Mesothelial cell of epicardium (in vitro differentiated cells): ENCODE measurements around the gene ARHGAP25. TPM values are rescaled to one million over a fixed set of nuclear protein-coding genes. Genes with fewer than 3 reads are reported as not detected.

ENCODE experiments used
- DNase-seq, 2 experiments: peaks; one replicate each; pipeline ENCODE4 v3.0.0; 2021; ENCODE audit warnings: low spot score in 2 of 2; ENCODE audit not compliant: unreplicated experiment in 2 of 2
- H3K27ac Mint-ChIP-seq: 2 replicates; pipeline ENCODE4 v1.8.0; 2021; ENCODE audit warnings: mixed read lengths
- H3K27me3 Mint-ChIP-seq: 2 replicates; pipeline ENCODE4 v1.8.0; 2021; ENCODE audit warnings: low read depth, mixed read lengths
- H3K36me3 Mint-ChIP-seq: 2 replicates; pipeline ENCODE4 v1.8.0; 2021; ENCODE audit warnings: mixed read lengths
- H3K4me1 Mint-ChIP-seq: 2 replicates; pipeline ENCODE4 v1.8.0; 2021; ENCODE audit warnings: mixed read lengths
- H3K4me3 Mint-ChIP-seq: 2 replicates; pipeline ENCODE4 v1.8.0; 2021; ENCODE audit warnings: mild to moderate bottlenecking, moderate library complexity, mixed read lengths
- H3K9me3 Mint-ChIP-seq: 2 replicates; pipeline ENCODE4 v1.8.0; 2021; ENCODE audit warnings: mixed read lengths
- CTCF ChIP-seq: fragments of 200-600 bp; sonication (generic); IDR thresholded peaks from one replicate; pipeline ENCODE4 v1.5.0; 2021; ENCODE audit warnings: antibody characterized with exemption; ENCODE audit not compliant: unreplicated experiment
- total RNA-seq: library from RNA; stranded (reverse); gene quantifications from 3 replicates; pipeline ENCODE4 v1.2.1, GENCODE V29; 2021

Gene ARHGAP25
- total RNA-seq, 1 donor from 2014 or later: 1.4 TPM

GRCh38 chr2:68775272-68775842, 40.7 kb downstream of the ARHGAP25 start:
- Mint-ChIP-seq H3K9me3 (no peaks in the 10 kb centered on the region), H3K27me3 (no peaks in the 10 kb centered on the region), H3K27ac (no peak overlapping the region), H3K36me3 (no peaks in the 10 kb centered on the region), H3K4me3 (no peak overlapping the region), H3K4me1 (peaks cover 4% of the 10 kb centered on the region)
- TF ChIP-seq CTCF: no peak
- DNase-seq: no peak

GRCh38 chr2:68776124-68776523, 41.5 kb downstream of the ARHGAP25 start:
- Mint-ChIP-seq H3K4me3 (no peak overlapping the region), H3K9me3 (no peaks in the 10 kb centered on the region), H3K36me3 (no peaks in the 10 kb centered on the region), H3K4me1 (no peaks in the 10 kb centered on the region), H3K27ac (no peak overlapping the region), H3K27me3 (no peaks in the 10 kb centered on the region)
- no peak for TF ChIP-seq CTCF
- no peak for DNase-seq

GRCh38 chr2:68779595-68779994, 45.0 kb downstream of the ARHGAP25 start:
- no peak for DNase-seq
- no peaks in the 10 kb centered on the region for H3K9me3 Mint-ChIP-seq
- no peak overlapping the region for H3K4me3 Mint-ChIP-seq
- H3K27ac Mint-ChIP-seq: no peak overlapping the region
- no peaks in the 10 kb centered on the region for H3K36me3 Mint-ChIP-seq
- no peak for TF ChIP-seq CTCF
- no peaks in the 10 kb centered on the region for H3K4me1 Mint-ChIP-seq
- peaks cover 2% of the 10 kb centered on the region for H3K27me3 Mint-ChIP-seq

GRCh38 chr2:68784188-68784587, 49.6 kb downstream of the ARHGAP25 start:
- no peak overlapping the region for H3K27ac Mint-ChIP-seq
- no peaks in the 10 kb centered on the region for H3K36me3 Mint-ChIP-seq
- DNase-seq: no peak
- H3K4me1 Mint-ChIP-seq: no peaks in the 10 kb centered on the region
- H3K27me3 Mint-ChIP-seq: peaks cover 2% of the 10 kb centered on the region
- no peaks in the 10 kb centered on the region for H3K9me3 Mint-ChIP-seq
- no peak overlapping the region for H3K4me3 Mint-ChIP-seq
- no peak for TF ChIP-seq CTCF

GRCh38 chr2:68784915-68785314, 50.3 kb downstream of the ARHGAP25 start:
- no peaks in the 10 kb centered on the region for H3K36me3 Mint-ChIP-seq
- no peak overlapping the region for H3K4me3 Mint-ChIP-seq
- TF ChIP-seq CTCF: no peak
- H3K9me3 Mint-ChIP-seq: no peaks in the 10 kb centered on the region
- H3K4me1 Mint-ChIP-seq: no peaks in the 10 kb centered on the region
- peaks cover 2% of the 10 kb centered on the region for H3K27me3 Mint-ChIP-seq
- no peak for DNase-seq
- H3K27ac Mint-ChIP-seq: no peak overlapping the region

GRCh38 chr2:68787356-68787755, 52.7 kb downstream of the ARHGAP25 start:
- Mint-ChIP-seq H3K9me3 (no peaks in the 10 kb centered on the region), H3K36me3 (no peaks in the 10 kb centered on the region), H3K27ac (no peak overlapping the region), H3K27me3 (peaks cover 2% of the 10 kb centered on the region), H3K4me1 (peaks cover 8% of the 10 kb centered on the region), H3K4me3 (no peak overlapping the region)
- TF ChIP-seq CTCF: no peak
- no peak for DNase-seq
